NCI-H2196 (cell line): ENCODE results near the gene SLC25A30.
"Not testable (repeated sequence)": the region's sequence is repeated elsewhere in the genome, so short reads cannot be mapped to it uniquely, and the experiment has no call there.

Experiments
- DNase-seq: peaks from one replicate; lab custom pipeline; 2025; ENCODE audit not compliant: unreplicated experiment; lab: John Stamatoyannopoulos, UW

The SLC25A30 gene

DNA sequence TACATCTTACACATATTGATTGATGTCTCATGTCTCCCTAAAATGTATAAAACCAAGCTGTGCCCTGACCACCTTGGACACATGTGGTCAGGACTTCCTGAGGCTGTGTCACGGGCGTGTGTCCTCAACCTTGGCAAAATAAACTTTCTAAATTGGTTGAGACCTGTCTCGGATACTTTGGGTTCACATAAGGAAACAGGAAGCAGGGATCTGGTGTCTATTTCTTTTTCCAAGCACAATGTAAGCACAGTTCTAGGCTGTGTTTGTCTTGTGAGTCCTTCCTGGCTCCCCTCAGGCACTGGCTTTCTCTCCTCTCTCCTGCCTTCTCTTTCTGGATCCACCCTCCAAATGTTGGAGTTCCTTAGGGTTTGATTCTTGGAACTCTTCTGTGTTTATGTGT, 49.6 kb downstream of the SLC25A30 start:
- no peak for DNase-seq

- no peak for DNase-seq
Observed at GRCh38 chr13:45368005-45368404, 50.2 kb downstream of the SLC25A30 start.

- DNase-seq = peak; percentile 0
Observed at GRCh38 chr13:45367358-45367757, 50.8 kb downstream of the SLC25A30 start.

- no peak for DNase-seq
Observed at GRCh38 chr13:45365558-45365885, 52.7 kb downstream of the SLC25A30 start.

DNA sequence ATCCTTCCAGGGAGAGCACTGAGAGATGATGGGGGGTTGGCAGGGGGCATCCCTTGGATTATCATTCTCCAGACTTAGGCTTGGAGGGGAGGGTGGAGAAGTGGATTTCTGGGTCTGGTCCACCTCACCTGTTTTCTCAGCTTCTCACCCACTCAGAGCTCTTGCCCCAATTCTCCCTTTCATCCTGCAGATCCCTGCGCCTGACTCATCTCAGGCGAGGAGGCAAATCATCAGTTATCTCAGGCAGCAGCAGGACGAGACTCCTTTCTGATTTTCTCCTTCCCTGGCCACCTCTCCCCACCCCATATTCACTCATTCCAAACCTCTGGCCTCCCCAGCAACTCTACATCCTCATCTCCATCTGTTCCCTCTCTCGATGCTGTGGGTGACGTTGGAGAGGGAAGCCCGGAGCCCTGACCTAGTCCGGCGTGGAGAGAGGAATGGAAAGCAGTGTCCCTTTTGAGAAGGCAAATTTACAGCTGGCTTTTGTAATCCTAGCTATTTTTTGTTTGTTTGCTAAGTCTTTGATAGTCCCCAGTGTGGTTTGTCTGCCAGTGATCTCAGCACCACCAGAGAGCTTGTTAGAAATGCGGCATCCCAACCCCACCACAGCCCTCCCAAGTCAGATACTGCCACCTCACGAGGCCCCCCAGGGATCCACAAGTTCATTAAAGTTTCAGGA, 53.2 kb downstream of the SLC25A30 start:
- DNase-seq = no peak

GRCh38 chr13:45362939-45363338, 55.2 kb downstream of the SLC25A30 start:
- no peak for DNase-seq

DNA sequence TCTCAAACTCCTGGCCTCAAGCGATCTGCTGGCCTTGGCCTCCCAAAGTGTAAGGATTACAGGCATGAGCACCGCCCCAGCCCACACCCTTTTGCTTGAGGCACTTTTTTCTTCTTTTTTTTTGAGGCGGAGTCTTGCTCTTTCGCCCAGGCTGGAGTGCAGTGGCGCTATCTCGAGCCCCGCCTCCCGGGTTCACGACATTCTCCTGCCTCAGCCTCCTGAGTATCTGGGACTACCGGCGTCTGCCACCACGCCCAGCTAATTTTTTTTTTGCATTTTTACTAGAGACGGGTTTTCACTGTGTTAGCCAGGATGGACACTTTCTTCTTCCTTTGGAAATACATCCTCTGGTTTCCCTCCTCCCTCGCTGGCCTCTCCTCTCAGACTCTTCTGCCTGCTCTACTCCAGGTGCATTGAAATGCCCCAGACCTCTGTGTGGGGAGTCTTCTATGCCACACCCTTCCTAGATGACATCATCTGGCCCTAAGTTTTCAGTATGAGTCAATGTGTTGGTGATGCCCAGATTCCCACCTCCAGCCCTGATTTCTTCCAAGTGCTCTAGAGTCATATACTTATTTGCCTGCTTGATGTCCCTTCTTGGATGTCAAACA, 56.5 kb downstream of the SLC25A30 start:
- no peak for DNase-seq

- DNase-seq = no peak
Observed at GRCh38 chr13:45356966-45357672, 61.1 kb downstream of the SLC25A30 start.

- DNase-seq = no peak
Observed at GRCh38 chr13:45353895-45354294, 64.3 kb downstream of the SLC25A30 start.

- no peak for DNase-seq
Observed at GRCh38 chr13:45352031-45352430, 66.1 kb downstream of the SLC25A30 start.

- DNase-seq = no peak
Observed at GRCh38 chr13:45350152-45350551, 68.0 kb downstream of the SLC25A30 start.

DNA sequence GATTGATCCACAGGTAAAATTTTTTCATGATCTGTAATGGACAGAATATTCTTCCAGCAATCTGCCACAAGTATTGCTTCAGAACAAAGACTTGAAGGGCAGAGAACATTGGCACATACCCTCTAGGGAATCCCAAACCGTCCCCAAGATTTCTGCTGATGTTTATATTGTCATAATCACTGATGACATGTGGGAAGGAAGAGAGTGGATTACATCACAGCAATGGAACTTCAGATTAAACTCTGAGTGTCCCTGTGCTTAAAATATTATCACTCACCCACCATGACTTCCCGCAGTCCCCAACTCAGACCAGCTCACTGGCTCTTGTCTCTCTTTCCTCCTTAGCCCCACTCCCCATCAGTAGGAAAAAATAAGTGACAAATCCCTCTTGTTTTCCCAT, 68.7 kb downstream of the SLC25A30 start:
- DNase-seq = no peak

- not testable (repeated sequence) for DNase-seq
Observed at GRCh38 chr13:45344064-45344463, 74.1 kb downstream of the SLC25A30 start.
